Right lobe of liver (tissue), 4 donors: ENCODE measurements around the gene BEST2.

Source experiments
- POLR2A ChIP-seq: fragments of 450-650 bp; IDR thresholded peaks from one replicate; pipeline ENCODE4 v1.6.1; 2017; ENCODE audit warnings: antibody characterized with exemption, mild to moderate bottlenecking
- TF ChIP-seq, protein P1 (sequence below), 4 donors: fragments of 200-600 bp in 3 of 4; fragments of 450-650 bp in 1 of 4; IDR thresholded peaks; one replicate each; pipeline versions ENCODE4 v1.5.1 to v1.8.0; 2016 to 2022; ENCODE audit warnings: antibody characterized with exemption in 4 of 4, mild to moderate bottlenecking in 2 of 4
- donor health status: DM: no; HTN: no; CAD: no.
- donor health status: DM: no; HTN: no; CAD: no.
- donor health status: DM: no; HTN: yes; CAD: no.

- TF ChIP-seq, protein P1, sequence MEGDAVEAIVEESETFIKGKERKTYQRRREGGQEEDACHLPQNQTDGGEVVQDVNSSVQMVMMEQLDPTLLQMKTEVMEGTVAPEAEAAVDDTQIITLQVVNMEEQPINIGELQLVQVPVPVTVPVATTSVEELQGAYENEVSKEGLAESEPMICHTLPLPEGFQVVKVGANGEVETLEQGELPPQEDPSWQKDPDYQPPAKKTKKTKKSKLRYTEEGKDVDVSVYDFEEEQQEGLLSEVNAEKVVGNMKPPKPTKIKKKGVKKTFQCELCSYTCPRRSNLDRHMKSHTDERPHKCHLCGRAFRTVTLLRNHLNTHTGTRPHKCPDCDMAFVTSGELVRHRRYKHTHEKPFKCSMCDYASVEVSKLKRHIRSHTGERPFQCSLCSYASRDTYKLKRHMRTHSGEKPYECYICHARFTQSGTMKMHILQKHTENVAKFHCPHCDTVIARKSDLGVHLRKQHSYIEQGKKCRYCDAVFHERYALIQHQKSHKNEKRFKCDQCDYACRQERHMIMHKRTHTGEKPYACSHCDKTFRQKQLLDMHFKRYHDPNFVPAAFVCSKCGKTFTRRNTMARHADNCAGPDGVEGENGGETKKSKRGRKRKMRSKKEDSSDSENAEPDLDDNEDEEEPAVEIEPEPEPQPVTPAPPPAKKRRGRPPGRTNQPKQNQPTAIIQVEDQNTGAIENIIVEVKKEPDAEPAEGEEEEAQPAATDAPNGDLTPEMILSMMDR (IDR thresholded peaks at IDR 0.05), result no peak
- TF ChIP-seq POLR2A, result no peak
Observed at GRCh38 chr19:12711187-12711586, 40.4 kb upstream of the BEST2 start.
